Measurements from ENCODE around the gene EIF3A. TPM values are rescaled to one million over a fixed set of nuclear protein-coding genes. Genes with fewer than 3 reads are reported as not detected.

EIF3A gene
- total and polyA plus RNA-seq, 2 donors = 81.9 to 110 TPM

DNA sequence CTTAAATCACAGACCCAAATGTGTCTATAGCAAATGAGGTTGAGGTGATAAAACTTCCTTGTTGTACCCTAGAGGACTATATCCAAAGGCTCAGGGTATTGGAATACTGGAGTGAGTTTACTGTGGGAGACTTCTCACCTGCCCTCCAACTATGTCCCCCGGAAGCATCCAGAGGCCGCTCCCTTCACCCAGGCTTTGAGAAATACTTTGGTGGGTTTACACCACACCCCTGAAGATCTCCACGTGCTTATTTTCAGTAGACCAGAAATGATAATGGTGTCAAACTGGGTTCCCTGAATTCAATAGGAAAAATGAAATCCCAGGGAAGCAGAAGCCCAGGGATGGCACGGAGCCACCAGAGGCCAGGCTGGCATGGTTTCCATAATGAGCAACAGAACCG, 82.4 kb downstream of the EIF3A start:
- 91% methylated on average over 5 of the region's 5 CpGs for WGBS
- H3K36me3 ChIP-seq (ENCODE audit: insufficient read depth) = no peaks in the 10 kb centered on the region
- H3K4me3 ChIP-seq (ENCODE audit: low read depth, low read length) = no peak overlapping the region
- no peak for DNase-seq (ENCODE audit: extremely low spot score)
- H3K27ac ChIP-seq (ENCODE audit: low read depth) = no peak overlapping the region
- no peaks in the 10 kb centered on the region for H3K4me1 ChIP-seq (ENCODE audit: insufficient read depth)

DNA sequence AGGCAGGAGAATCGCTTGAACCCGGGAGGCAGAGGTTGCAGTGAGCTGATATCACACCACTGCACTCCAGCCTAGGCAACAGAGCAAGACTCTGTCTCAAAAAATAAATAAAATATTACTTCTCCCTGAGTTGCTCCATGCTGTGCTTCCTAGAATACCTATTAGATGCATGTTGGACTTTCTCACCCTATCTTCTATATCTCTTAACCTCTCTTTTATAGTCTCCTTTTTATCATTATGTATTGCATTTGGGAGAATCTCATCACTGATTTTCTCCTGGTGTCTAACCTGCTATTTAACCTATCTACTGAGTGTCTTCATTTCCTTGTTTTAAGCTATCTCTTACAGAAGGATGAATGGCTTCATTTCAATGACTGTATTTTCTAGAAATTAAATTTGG, 83.2 kb downstream of the EIF3A start:
- Histone ChIP-seq H3K4me1 (ENCODE audit: insufficient read depth) (no peaks in the 10 kb centered on the region), H3K27ac (ENCODE audit: low read depth) (no peak overlapping the region), H3K4me3 (ENCODE audit: low read depth, low read length) (no peak overlapping the region), H3K36me3 (ENCODE audit: insufficient read depth) (no peaks in the 10 kb centered on the region)
- no peak for DNase-seq (ENCODE audit: extremely low spot score)
- 87% methylated on average over 2 of the region's 2 CpGs for WGBS

DNA sequence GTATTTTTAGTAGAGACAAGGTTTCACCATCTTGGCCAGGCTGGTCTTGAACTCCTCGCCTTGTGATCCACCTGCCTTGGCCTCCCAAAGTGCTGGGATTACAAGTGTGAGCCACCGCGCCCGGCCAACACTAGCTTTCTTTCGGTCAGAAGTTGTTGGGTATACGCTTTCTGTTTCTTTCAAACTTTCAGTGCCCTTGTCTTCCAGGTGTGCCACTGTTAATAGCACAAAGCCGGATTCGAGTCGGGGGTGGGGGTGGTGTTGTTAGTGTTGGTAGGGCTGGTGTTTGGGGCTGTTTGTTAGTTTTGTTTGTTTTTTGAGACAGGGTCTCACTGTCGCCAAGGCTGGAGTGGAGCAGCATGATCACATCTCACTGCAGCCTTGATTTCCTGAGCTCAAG, 84.9 kb downstream of the EIF3A start:
- no peak overlapping the region for H3K4me3 ChIP-seq (ENCODE audit: low read depth, low read length)
- WGBS = 94% methylated on average over 10 of the region's 10 CpGs
- no peak for DNase-seq (ENCODE audit: extremely low spot score)
- no peaks in the 10 kb centered on the region for H3K4me1 ChIP-seq (ENCODE audit: insufficient read depth)
- no peaks in the 10 kb centered on the region for H3K36me3 ChIP-seq (ENCODE audit: insufficient read depth)
- no peak overlapping the region for H3K27ac ChIP-seq (ENCODE audit: low read depth)

- Histone ChIP-seq H3K36me3 (ENCODE audit: insufficient read depth) (no peaks in the 10 kb centered on the region), H3K4me1 (ENCODE audit: insufficient read depth) (no peaks in the 10 kb centered on the region), H3K4me3 (ENCODE audit: low read depth, low read length) (no peak overlapping the region), H3K27ac (ENCODE audit: low read depth) (no peak overlapping the region)
- WGBS = 85% methylated on average over 2 of the region's 2 CpGs
- no peak for DNase-seq (ENCODE audit: extremely low spot score)
Observed at GRCh38 chr10:118994321-118994720, 86.3 kb downstream of the EIF3A start.

DNA sequence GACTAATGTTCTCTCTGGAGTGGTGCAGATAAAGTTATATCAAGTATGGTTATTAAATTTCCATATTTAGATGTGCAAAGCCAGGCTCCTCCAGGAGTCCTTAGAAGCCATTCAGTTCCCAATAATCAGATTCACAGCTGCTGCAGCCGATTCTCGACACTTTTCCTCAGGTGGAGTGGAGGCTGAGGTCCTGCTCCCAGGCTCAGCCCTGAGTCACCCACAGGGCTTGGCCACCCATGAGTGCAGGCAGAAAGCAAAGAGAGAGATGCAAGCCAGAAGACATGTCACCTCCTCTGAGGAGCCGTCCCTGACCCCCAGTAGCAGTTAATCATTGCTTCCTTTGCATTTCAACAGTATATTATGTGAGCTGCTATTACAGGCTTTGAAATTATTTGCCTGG, 87.4 kb downstream of the EIF3A start:
- 89% methylated on average over 3 of the region's 3 CpGs for WGBS
- DNase-seq (ENCODE audit: extremely low spot score) = no peak
- H3K27ac ChIP-seq (ENCODE audit: low read depth) = no peak overlapping the region
- H3K4me3 ChIP-seq (ENCODE audit: low read depth, low read length) = no peak overlapping the region
- H3K36me3 ChIP-seq (ENCODE audit: insufficient read depth) = no peaks in the 10 kb centered on the region
- H3K4me1 ChIP-seq (ENCODE audit: insufficient read depth) = no peaks in the 10 kb centered on the region

DNA sequence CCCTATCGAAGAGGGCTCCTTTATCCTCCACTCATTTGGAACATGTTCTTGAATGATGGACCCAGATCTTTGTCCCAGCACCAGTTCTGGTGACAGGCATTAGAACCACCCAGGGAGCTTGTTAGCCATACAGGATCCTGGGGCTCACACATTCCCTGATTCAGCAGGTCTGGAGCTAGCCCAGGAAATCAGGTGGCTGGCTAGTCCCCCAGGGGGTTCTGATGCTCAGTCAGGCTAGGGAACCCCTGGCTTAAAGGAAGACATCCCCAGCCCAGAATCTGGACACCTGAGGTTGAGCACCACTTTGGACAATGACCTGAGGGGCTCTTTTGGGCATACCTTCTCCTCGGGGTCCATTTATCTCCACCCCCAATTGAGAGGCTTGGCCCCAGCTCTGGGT, 88.1 kb downstream of the EIF3A start:
- WGBS = 79% methylated on average over 2 of the region's 2 CpGs
- no peak overlapping the region for H3K4me3 ChIP-seq (ENCODE audit: low read depth, low read length)
- no peak for DNase-seq (ENCODE audit: extremely low spot score)
- H3K36me3 ChIP-seq (ENCODE audit: insufficient read depth) = no peaks in the 10 kb centered on the region
- H3K4me1 ChIP-seq (ENCODE audit: insufficient read depth) = no peaks in the 10 kb centered on the region
- no peak overlapping the region for H3K27ac ChIP-seq (ENCODE audit: low read depth)

DNA sequence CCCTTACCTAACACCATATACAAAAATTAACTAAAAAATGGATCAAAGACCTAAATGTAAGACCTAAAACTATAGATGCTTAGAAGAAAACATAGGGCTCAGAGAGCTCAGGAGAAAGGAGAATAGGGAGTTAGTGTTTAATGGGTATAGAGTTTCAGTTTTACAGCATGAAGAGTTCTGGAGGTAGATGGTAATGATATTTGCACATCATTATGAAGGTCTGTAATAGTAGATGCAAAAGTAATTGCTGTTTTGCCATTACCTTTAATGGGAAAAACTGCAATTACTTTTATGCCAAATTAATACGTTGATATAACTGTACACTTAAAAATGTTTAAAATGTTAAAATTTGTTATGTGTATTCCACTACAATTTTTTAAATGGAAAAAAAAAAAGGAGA, 90.3 kb downstream of the EIF3A start:
- Histone ChIP-seq H3K4me3 (ENCODE audit: low read depth, low read length) (no peak overlapping the region), H3K4me1 (ENCODE audit: insufficient read depth) (no peaks in the 10 kb centered on the region), H3K27ac (ENCODE audit: low read depth) (no peak overlapping the region), H3K36me3 (ENCODE audit: insufficient read depth) (no peaks in the 10 kb centered on the region)
- DNase-seq (ENCODE audit: extremely low spot score) = no peak
- WGBS = 86% methylated on average over 1 of the region's 1 CpG

GRCh38 chr10:118986815-118987790, 93.5 kb downstream of the EIF3A start:
- no peaks in the 10 kb centered on the region for H3K36me3 ChIP-seq (ENCODE audit: insufficient read depth)
- H3K4me1 ChIP-seq (ENCODE audit: insufficient read depth) = no peaks in the 10 kb centered on the region
- no peak overlapping the region for H3K27ac ChIP-seq (ENCODE audit: low read depth)
- 81% methylated on average over 7 of the region's 7 CpGs for WGBS
- no peak overlapping the region for H3K4me3 ChIP-seq (ENCODE audit: low read depth, low read length)
- no peak for DNase-seq (ENCODE audit: extremely low spot score)

GRCh38 chr10:118985576-118985975, 95.0 kb downstream of the EIF3A start:
- DNase-seq (ENCODE audit: extremely low spot score) = no peak
- Histone ChIP-seq H3K36me3 (ENCODE audit: insufficient read depth) (no peaks in the 10 kb centered on the region), H3K4me1 (ENCODE audit: insufficient read depth) (no peaks in the 10 kb centered on the region), H3K27ac (ENCODE audit: low read depth) (no peak overlapping the region), H3K4me3 (ENCODE audit: low read depth, low read length) (no peak overlapping the region)
- WGBS = 90% methylated on average over 2 of the region's 2 CpGs

Small RNAs within 50 kb of the gene (small RNA-seq; reads per million reads assigned to genes)
- gene AL355598.1 (not detected), gene RF00413 (not detected), gene SNORA19 (not detected)

Other genes with a start within 250 kb of the EIF3A start
- 2.2 TPM for gene NANOS1, start 51.1 kb downstream of the EIF3A start, total RNA-seq
- 5.1 TPM for gene NANOS1, start 51.1 kb downstream of the EIF3A start, polyA plus RNA-seq
- 45.7 TPM for gene DENND10, start 23.3 kb upstream of the EIF3A start, total RNA-seq
- gene DENND10, start 23.3 kb upstream of the EIF3A start, polyA plus RNA-seq = 25.4 TPM
- gene SFXN4, start 84.9 kb upstream of the EIF3A start, total RNA-seq = 16.1 TPM
- gene SFXN4, start 84.9 kb upstream of the EIF3A start, polyA plus RNA-seq = 23.6 TPM
- 162 TPM for gene PRDX3, start 98.0 kb upstream of the EIF3A start, total RNA-seq
- 219 TPM for gene PRDX3, start 98.0 kb upstream of the EIF3A start, polyA plus RNA-seq
- 23.8 TPM for gene GRK5, start 126.8 kb upstream of the EIF3A start, total RNA-seq
- 27.0 TPM for gene GRK5, start 126.8 kb upstream of the EIF3A start, polyA plus RNA-seq